Myocyte (in vitro differentiated cells): ENCODE data around the gene ORAI3. TPM values are rescaled to one million over a fixed set of nuclear protein-coding genes. Genes with fewer than 3 reads are reported as not detected.
A peak's percentile ranks its signal among the peaks of the same experiment; 100 is the strongest.

Source experiments
- DNase-seq: peaks from one replicate; pipeline ENCODE4 v3.0.0-alpha.2; 2012; ENCODE audit warnings: low read depth
- total RNA-seq: library from RNA; depleted of rRNA; stranded (reverse); fragments of >200 nt; gene quantifications from 2 replicates; pipeline ENCODE4 v1.2.3, GENCODE V29; 2014

Gene ORAI3
- total RNA-seq, 1 donor from 2014 or later: 53.9 TPM

DNA sequence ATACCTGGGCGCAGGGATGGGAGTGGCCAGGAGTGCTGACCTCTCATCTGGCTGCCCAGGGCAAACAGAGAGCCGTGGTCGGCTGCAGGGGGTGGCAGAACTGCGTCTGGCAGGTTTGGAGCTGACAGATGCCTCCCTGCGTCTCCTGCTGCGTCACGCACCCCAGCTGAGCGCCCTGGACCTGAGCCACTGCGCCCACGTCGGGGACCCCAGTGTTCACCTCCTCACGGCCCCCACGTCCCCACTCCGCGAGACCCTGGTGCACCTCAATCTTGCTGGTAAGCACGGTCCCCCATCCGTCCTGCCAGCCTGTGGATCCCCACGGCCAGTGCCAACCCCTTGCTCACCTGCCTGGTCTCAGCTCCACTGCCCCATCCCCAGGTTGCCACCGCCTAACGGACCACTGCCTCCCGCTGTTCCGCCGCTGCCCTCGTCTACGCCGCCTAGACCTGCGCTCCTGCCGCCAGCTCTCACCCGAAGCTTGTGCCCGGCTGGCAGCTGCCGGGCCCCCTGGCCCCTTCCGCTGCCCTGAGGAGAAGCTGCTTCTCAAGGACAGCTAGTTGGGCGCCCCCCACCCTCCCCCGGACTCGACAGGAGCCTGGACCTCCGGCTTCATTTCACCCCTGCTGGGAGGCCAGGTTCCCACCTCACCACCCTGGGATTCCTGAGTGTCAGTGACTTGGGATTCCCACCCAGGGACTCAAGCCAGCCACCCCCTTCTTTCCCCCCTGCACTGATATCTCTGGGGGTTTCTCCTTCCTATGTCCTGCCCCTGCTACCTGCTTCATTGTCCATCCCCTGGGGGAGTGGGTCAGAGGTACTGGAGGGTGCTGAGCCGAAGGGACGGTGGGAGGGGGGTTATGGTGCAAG lies 2.0 kb upstream of the ORAI3 start:
- DNase-seq: no peak

DNA sequence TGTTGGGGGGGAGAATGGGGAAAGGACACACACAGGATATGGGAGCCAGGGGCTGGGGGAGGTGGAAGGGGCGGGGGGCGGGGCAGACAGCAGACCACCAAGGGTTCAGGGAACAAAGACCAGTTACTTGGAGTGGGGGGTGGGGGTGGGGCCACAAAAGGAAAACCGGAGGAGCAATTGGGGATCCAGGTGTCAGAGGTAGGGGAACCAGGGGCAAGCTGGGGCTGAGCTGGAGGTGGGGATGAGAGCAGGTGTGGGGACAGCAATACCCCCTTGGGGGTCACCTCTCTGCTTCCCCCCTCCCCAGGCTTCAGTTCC lies 1.4 kb upstream of the ORAI3 start:
- DNase-seq: no peak

DNA sequence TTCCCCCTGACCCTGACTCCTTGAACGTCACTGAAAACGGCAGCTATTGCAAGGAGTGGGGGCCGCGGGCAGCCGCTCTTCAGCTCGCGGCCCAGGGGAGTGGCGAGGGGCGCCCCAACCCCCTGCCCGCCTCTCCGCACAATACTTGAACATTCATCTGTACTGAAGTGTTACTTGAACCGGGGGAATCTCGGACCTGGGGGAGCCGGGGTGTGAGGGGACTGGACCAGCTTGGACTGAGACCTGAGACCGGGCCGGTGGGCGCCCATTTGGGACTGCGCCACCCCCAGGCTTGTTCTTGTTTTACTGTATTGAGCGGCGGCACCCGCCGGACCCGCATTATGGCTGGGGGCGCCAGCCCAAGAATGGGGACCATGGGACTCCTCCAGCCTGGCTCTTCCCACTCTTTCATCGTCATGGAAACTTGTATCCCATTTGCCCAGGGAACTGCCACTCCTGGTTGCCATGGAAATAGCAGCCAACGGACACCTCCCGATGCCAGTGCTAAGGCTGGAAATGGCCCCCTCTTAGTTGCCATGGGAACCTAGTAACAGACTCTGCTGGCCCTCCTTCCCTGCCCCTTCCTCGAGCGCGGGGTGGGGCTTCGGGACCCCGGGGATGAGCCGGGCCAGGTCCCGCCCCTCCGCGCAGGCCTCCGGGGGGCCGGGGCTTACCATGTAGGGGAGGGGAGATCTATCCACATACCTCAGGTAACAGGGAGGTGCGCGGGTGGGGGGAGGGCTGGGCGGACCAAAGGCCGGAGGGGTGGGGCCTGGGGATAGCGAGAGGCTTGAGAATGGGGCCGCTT lies 805 bp upstream of the ORAI3 start:
- DNase-seq: peak; percentile 94

- peak; percentile 93 for DNase-seq
Observed at GRCh38 chr16:30949650-30950515, 1.0 kb downstream of the ORAI3 start.

- no peak for DNase-seq
Observed at GRCh38 chr16:30950516-30951065, 1.7 kb downstream of the ORAI3 start.

DNA sequence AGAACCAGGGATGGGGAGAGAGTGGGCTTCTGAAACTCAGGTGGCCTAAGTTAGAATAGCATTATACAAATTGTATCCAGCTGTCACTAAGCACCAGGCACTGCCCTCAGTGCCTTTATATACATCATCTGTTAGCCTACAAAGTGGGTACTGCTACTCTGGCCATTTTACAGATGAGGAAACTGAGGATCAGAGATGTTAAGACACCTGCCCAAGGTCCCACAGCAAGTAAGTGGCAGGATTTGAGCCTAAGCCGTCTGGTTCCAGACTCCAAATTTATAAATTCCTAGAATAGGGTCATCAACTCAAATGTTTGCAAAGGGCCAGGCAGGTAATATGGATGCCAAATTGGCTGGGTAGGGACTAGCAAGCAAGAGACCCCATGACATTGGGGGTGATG lies 2.3 kb downstream of the ORAI3 start:
- DNase-seq: no peak

- no peak for DNase-seq
Observed at GRCh38 chr16:30951750-30952149, 2.9 kb downstream of the ORAI3 start.

- no peak for DNase-seq
Observed at GRCh38 chr16:30953111-30953510, 4.2 kb downstream of the ORAI3 start.

DNA sequence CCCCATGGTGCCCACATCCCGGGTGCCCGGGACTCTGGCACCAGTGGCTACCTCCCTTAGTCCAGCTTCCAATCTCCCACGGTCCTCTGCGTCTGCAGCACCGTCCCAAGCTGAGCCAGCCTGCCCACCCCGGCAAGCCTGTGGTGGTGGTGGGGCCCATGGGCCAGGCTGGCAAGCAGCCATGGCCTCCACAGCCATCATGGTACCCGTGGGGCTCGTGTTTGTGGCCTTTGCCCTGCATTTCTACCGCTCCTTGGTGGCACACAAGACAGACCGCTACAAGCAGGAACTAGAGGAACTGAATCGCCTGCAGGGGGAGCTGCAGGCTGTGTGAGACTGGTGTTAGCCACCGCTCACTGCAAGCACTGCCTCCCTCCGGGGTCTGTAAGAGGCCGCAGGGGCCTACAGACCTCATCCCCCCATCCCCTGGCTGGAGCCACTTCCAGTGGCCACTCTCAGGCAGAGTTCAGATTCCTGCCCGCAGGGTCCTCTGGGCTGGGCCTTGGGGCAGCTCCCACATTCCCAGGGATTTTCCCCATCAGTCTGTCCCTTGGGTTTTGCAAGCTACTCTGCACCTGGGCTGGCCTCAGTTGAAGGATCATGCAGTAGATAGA lies 4.8 kb downstream of the ORAI3 start:
- DNase-seq: peak; percentile 71

- DNase-seq: no peak
Observed at GRCh38 chr16:30954993-30955392, 6.1 kb downstream of the ORAI3 start.

GRCh38 chr16:30956601-30957455 lies 8.0 kb downstream of the ORAI3 start:
- peak; percentile 87 for DNase-seq

DNA sequence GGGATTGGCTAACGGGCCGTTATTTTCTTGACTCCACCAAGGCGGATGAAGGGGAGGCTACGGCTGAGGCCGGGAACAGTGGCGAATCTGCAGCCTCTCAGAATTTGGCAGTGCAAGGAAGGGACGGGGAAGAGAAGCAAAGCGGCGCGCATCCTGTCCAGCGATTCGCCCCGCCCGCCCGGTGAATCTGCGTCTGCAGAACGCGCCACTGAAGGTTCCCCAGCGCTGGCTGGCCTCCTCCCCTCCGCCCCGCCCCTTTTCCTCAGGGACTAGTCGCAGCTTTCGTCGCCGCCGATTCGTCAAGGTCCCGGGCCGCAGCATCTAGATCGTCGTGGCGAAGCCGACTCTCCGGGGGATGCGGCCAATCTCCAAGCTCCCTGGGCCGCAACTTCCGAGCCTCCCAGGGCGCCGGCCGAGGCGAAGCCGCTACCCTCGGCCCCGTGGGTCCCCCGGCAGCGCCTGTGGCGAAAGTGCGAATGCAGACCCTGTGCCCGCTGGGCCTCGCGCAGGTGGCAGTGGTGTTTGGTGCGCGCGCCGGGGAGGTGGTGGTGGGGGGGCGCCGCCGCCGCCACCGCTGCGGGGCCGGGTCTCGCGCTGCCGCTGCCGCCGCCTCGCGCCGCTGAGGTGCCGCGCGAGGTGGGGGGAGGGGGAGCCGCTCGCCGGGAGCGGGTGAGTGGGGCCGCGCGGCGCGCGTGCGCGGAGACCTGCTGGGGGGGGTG lies 8.7 kb downstream of the ORAI3 start, which contains the start of gene SETD1A:
Gene SETD1A, plus strand, starts transcription at position 299 of the 719 bp plus-strand sequence. CDS start 978 bp downstream, outside the sequence.
- peak; percentile 96 for DNase-seq

DNA sequence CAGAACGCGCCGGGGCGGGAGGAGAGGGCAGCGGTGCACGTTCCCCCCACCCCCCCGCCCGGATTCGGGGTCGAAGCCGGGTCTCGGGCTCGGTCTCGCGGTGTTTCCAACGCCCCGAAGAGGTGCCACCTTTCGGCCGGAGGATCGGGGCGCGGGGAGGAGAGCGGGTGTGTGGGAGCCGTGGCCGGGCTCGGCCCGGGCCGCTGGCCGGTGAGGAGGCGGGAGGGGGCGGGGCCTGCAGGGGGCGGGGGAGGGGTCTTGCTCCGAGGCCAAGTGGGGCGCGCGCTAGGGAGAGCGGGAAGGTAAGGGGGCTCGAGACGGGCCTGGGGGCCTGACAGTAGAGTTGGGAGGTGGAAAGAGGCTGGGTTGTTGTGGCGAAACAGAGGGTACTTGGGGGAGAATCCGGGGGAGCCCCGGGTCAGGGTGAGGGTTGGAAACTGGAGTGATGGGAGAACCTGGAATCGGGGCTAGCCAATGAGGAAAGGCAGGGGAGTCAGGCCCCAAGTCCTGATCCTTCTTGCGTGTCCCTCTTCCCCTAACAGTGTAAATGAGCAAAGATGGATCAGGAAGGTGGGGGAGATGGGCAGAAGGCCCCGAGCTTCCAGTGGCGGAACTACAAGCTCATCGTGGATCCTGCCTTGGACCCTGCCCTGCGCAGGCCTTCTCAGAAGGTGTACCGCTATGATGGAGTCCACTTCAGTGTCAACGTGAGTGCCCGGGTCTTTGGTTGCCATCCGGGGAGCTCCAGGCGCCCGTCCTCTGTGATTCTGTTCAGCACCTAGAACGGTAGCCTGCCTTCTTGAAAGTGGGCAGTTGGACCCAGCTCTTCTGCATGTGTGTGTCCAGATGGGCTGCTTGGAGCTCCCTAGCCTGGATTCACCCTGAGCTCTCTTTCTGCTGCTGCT lies 9.6 kb downstream of the ORAI3 start:
- DNase-seq: peak; percentile 53

- DNase-seq: no peak
Observed at GRCh38 chr16:30961384-30961783, 12.5 kb downstream of the ORAI3 start.

DNA sequence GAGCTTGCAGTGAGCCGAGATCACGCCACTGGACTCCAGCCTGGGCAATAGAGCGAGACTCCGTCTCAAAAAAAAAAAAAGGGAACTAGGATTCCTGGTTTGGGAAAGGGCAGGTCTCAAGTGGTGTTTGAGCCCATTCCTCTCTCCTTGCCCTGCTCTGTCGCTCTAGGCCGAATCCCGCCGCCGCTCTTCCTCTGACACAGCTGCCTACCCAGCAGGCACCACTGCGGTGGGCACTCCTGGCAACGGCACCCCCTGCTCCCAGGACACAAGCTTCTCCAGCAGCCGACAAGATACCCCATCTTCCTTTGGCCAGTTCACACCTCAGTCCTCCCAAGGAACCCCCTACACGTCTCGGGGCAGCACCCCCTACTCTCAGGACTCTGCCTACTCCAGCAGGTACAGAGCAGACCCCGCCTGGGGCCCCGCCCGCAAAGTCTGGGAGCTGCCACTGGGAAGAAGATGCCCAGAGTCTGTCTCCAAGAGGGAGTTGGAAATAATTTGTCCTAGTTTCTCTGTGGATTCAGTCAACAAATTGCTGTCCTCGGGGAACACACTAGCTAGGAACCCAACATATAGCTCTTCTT lies 15.2 kb downstream of the ORAI3 start:
- no peak for DNase-seq

DNA sequence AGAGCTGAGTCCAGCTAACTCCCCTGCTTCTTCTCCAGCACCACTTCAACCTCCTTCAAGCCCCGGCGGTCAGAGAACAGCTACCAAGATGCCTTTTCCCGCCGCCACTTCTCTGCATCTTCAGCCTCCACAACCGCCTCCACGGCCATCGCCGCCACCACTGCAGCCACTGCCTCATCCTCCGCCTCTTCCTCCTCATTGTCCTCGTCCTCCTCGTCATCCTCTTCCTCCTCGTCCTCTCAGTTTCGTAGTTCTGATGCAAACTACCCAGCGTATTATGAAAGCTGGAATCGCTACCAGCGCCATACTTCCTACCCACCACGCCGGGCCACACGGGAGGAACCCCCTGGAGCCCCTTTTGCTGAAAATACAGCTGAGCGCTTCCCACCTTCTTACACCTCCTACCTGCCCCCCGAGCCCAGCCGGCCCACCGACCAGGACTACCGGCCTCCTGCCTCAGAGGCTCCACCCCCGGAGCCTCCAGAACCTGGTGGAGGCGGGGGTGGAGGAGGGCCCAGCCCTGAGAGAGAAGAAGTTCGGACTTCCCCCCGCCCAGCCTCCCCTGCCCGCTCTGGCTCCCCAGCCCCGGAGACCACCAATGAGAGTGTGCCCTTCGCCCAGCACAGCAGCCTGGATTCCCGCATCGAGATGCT lies 15.8 kb downstream of the ORAI3 start:
- no peak for DNase-seq

DNA sequence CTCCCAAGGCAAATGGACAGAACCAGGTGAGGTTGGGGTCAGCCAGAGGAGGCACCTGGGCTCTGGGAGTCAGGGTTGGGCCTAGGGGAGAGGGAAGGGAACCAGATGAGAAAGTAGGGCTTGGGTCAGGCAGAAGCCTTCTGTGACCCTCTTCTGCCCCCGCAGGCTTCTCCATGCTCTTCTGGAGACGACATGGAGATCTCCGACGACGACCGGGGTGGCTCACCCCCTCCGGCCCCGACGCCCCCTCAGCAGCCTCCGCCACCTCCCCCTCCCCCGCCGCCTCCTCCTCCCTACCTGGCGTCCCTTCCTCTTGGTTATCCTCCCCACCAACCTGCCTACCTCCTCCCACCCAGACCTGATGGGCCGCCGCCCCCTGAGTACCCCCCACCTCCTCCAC lies 16.6 kb downstream of the ORAI3 start:
- no peak for DNase-seq
